T-helper 1 cell treated with Interleukin-12 subunit alpha and Interleukin-12 subunit beta and Interleukin-4 antibody, amounts not matched to agents 30 ng/mL and 1 ng/mL, for 36 hours (primary cell): ENCODE measurements around the gene CARM1. TPM values are rescaled to one million over a fixed set of nuclear protein-coding genes. Genes with fewer than 3 reads are reported as not detected.

ENCODE experiments used
- intact Hi-C: fragments of 100-400 bp; cut with micrococcal nuclease; formaldehyde crosslinking; loops from one replicate; pipeline ENCODE4 v1.15.1; 2024
- total RNA-seq: library from RNA; stranded (reverse); gene quantifications from 2 replicates; pipeline ENCODE4 v1.2.3, GENCODE V29; 2022

The CARM1 gene
- total RNA-seq, 1 donor from 2014 or later, result 44.6 TPM

DNA sequence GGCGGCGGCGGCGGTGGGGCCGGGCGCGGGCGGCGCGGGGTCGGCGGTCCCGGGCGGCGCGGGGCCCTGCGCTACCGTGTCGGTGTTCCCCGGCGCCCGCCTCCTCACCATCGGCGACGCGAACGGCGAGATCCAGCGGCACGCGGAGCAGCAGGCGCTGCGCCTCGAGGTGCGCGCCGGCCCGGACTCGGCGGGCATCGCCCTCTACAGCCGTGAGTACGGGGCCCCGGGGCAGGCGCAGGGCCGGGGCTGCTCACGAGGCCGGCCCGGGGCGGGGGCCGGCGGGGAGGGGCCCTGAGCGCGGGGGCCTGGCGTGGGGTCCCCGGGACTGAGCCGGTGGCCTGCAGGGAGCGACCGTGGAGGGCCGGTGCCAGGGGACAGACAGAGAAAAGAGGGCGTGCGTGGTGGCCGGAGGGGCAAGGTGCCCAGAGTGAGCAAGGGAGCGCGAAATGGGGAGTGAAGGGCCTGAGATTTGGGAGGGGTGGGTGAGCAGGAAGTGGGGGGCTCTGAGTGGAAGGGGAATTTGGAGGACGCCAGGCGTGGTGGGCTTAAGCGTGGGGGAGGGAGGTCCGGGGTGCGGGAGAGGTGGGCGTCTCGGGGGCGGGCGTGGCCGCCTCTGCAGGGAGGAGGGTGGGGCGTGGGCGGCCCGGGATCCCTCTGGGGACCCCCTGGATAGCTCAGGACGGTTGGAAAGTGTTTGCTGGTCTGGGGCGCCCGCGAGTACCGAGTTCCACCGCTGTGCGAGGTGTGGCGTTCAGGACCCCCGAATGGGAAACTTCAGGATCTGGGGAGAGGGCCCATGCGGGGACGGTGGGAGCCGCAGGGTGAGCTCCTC, 575 bp downstream of the CARM1 start:
- intact Hi-C loops, result loop anchor here (1.0 to 2.0 kb wide), 12 partner anchors 7 to 474 kb away; partner anchors contain the start of genes CCDC159, ILF3, KEAP1 and KRI1

- intact Hi-C loops, result no loop called here
Measured at GRCh38 chr19:10872546-10873107, 1.3 kb downstream of the CARM1 start.

GRCh38 chr19:10874024-10874423, 2.7 kb downstream of the CARM1 start:
- intact Hi-C loops, result no loop called here

DNA sequence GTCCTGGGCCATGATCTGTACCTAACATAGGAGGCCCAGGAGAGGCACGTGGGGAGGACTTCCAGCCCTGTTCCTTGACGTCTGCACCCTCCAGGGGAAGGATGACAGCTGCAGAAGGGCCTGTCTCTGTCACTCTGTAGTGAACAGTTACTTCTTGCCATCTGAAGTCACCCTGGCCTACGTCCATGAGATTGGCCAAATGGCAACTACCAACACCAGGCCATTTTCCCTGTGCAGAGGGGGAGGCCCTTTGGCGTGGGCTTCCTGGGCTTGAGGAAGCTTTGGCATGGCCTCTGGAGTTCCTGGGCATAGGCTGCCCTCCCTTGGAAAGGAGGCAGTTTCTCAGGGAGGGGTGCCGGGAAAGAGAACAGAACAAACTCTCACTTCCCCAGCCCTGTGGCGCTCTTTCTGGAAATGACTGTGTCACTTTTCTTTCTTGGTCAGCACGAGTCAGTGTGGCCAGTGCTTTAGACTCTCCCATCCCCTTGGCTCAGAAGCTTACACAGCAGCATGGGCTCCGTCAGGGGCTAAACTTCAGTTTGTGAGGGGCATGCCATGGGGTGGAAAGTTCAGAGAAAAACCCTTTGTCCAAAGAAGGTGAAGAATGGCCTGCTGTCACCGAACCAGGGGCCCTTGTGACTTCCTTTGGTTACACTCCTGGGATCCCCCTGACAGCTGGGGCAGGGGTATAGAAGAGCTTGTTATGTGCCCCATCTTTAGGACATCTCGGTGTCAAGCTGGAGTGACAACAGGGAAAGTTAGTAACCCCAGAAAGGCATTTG, 5.3 kb downstream of the CARM1 start:
- intact Hi-C loops, result no loop called here

DNA sequence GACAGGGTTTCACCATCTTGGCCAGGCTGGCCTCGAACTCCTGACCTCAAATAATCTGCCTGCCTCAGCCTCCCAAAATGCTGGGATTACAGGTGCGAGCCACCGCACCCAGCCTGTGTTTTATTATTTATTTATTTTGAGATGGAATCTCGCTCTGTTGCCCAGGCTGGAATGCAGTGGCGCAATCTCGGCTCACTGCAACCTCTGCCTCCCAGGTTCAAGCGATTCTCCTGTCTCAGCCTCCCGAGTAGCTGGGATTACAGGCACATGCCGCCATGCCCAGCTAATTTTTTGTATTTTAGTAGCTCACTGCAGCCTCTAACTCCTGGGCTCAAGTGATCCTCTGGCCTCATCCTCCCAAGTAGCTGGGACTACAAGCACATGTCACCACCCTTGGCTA, 6.3 kb downstream of the CARM1 start:
- intact Hi-C loops, result loop anchor here (2.0 kb wide), 1 partner anchor 51 kb away; the partner anchor contains the start of genes TIMM29 and YIPF2

DNA sequence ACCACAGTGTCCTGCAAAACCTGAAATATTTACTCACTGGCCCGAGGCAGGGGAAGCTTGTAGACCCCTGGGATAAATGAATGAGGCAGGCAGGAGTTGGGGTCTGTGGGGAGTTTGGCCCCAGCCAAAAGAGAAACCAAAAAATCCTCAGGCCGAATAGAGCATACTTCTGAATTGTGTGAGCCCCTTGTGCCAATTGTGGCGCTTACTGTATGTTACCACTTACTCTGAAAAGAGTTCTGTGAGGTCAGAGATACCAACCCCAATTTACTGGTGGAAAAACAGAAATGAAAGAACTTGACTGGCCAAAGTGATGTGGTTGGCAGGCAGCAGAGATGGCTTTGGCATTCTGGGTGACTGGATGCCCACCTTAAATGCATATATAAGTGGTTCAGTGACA, 6.9 kb downstream of the CARM1 start:
- intact Hi-C loops, result loop anchor here (2.0 kb wide), 1 partner anchor 51 kb away; the partner anchor contains the start of genes TIMM29 and YIPF2

GRCh38 chr19:10881403-10882107, 10.2 kb downstream of the CARM1 start:
- intact Hi-C loops, result no loop called here

GRCh38 chr19:10882108-10882457, 10.7 kb downstream of the CARM1 start:
- intact Hi-C loops, result no loop called here

DNA sequence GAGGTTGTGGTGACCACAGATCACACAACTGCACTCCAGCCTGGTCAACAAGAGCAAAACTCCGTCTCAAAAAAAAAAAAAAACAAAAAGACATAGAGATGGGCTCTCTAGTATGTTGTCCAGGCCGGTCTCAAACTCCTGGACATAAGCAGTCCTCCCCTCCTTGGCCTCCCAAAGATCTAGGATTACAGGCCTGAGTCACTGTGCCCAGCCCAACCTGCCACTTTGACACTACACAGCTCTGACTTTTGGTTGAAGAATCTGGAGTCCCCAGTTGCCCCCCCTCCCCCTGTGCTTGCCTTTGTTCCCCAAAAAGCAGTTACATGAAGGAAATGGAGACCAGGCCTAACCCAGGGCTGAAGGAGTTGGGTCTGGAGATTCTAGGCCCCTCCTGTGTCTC, 12.9 kb downstream of the CARM1 start:
- intact Hi-C loops, result no loop called here

DNA sequence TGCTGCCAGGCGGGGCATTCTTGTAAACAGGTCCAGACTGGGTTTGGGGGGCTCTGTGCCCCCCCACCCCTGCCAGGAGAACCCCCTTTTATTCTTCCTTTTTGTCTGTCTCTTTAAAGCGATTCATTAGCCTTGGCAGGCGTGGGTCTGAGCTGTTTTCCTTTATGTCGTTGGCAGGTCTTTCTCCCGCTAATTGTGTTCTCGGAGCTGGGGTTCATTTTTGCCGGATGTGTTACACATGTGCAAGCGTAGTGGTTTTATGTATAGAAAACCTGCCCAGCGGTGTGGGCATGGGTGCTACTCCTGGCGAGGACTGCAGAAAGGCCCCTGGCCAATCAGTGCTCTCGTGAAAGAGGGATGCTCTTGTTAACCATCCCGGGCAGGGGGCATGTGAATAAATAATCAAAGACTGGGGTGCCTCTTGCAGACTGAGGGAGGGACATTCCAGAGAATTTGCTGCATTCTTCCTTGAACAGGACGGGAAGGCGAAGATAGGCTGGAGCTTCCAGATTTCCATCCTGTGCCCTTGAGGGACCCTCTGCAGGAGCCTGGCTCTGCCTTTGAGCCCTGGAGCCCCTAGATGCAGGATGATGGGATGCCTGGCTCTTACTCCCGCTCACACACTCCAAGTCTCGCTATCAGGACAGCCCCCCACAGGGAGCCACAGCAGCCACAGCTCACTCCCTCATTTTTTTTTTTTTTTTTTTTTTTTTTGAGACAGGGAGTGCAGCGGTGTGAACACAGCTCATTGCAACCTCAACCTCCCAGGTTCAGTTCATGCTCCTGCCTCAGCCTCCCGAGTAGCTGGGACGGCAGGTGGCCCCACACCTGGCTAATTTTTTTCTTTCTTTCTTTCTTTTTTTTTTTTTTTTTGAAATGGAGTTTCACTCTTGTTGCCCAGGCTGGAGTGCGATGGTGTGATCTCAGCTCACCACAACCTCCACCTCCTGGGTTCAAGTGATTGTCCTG, 14.1 kb downstream of the CARM1 start:
- intact Hi-C loops, result no loop called here

- intact Hi-C loops, result no loop called here
Measured at GRCh38 chr19:10887616-10888367, 16.4 kb downstream of the CARM1 start.

GRCh38 chr19:10888421-10888866, 17.1 kb downstream of the CARM1 start:
- intact Hi-C loops, result no loop called here

DNA sequence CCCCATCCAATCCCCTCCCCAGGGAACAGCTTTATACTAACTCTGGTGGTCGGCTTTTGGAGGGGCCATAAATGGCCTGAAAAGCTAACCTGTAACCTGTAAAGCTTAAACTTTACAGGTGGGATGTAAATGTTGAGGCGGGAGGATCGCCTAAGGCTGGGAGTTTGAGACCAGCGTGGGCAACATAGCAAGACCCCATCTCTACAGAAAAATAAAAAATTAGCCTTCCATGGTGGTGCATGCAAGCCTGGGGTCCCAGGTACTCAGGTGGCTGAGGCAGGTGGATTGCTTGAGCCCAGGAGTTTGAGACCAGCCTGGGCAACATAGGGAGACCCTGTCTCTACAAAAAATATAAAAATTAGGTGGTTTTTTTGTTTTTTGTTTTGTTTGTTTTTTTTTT, 18.5 kb downstream of the CARM1 start:
- intact Hi-C loops, result no loop called here

- intact Hi-C loops, result no loop called here
Measured at GRCh38 chr19:10891405-10892086, 20.2 kb downstream of the CARM1 start.

DNA sequence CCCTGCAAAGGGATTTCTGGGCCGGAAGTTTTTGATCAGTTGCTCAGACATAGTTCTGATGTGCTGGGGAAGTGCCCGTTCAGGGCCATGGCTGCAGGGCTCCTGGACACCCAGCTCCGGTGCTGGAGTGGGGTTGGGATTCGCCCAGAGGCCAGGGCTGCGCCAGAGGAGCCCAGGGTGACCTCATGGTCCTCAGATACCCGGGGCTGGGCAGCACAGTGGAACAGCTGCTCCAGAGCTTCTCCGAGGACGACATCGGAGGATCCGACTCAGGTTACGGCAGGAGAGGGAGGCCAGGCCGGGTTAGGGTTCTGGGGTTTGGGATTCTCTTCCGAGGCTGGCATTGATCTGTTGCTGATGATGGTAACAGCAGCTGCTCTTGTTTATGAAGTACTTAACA, 20.9 kb downstream of the CARM1 start:
- intact Hi-C loops, result no loop called here

- intact Hi-C loops, result no loop called here
Measured at GRCh38 chr19:10894911-10895213, 23.5 kb downstream of the CARM1 start.

- intact Hi-C loops, result no loop called here
Measured at GRCh38 chr19:10895363-10895762, 24.0 kb downstream of the CARM1 start.

- intact Hi-C loops, result no loop called here
Measured at GRCh38 chr19:10895920-10896319, 24.6 kb downstream of the CARM1 start.
